Measurements from ENCODE around the gene NPLOC4.

GRCh38 chr17:81581758-81582157 lies 55.2 kb downstream of the NPLOC4 start:
- TF ChIP-seq CTCF (IDR thresholded peaks at IDR 0.05) (no peak), POLR2A (IDR thresholded peaks at IDR 0.05) (no peak)

Measured in heart left ventricle (tissue), 13 donors.